K562 (cell line): Measurements from ENCODE around the gene CCDC194. TPM values are rescaled to one million over a fixed set of nuclear protein-coding genes. Genes with fewer than 3 reads are reported as not detected.

Experiments
- ATAC-seq: fragments of 200-7000 bp; cut with Tn5 transposase; 3 replicates; pipeline ENCODE4 v1.9.1; 2020; ENCODE audit warnings: moderate library complexity
- BruUV-seq: library from RNA; stranded (reverse); fragments of 400-500 nt; replicated peaks from 2 replicates; lab custom pipeline; 2021; lab: Mats Ljungman, UMichigan
- CTCF ChIA-PET: fragments of 300-600 bp; formaldehyde crosslinking; extraction: SDS; loops from one replicate; lab custom pipeline; 2021; ENCODE audit warnings: low intra/inter-chr PET ratio; lab: Yijun Ruan, JAX
- POLR2A ChIA-PET: fragments of 300-600, 350-650 bp; sonication (Branson Sonifier 250); formaldehyde crosslinking; extraction: SDS; loops from one replicate; lab custom pipeline; 2021; ENCODE audit warnings: antibody characterized with exemption, inconsistent platforms; lab: Yijun Ruan, JAX
- DNase-seq, 4 experiments: peaks; one replicate each; pipeline versions ENCODE4 v3.0.0 to v3.0.0-alpha.2; 2011 to 2018; ENCODE audit warnings: low spot score in 3 of 4, mixed read lengths in 3 of 4; ENCODE audit errors: extremely low read depth in 1 of 4
- FAIRE-seq: peaks from 2 replicates; lab custom pipeline; 2011; peaks lifted over from hg19 to GRCh38; lab: Jason Lieb, UNC
- H2AFZ ChIP-seq: 2 replicates; pipeline ENCODE4 v1.6.0; 2011; ENCODE audit warnings: low read depth, low read length, control low read depth, inconsistent platforms
- H3K27ac ChIP-seq: fragments of 200-600 bp; 3 replicates; pipeline ENCODE4 v1.8.0; 2011; ENCODE audit warnings: low read depth, mild to moderate bottlenecking, control low read depth, inconsistent platforms, low read length, moderate library complexity, mixed read lengths; ENCODE audit errors: extremely low read depth
- H3K27me3 ChIP-seq, 2 experiments: fragments of 300-600 bp in 1 of 2; 2 replicates in 1 of 2; 3 replicates in 1 of 2; pipeline versions ENCODE4 v1.6.0 to v1.8.0; 2011; ENCODE audit warnings: inconsistent platforms in 2 of 2, low read length in 2 of 2, mild to moderate bottlenecking in 1 of 2, mixed read lengths in 1 of 2, moderate library complexity in 1 of 2; ENCODE audit not compliant: control insufficient read depth in 2 of 2, insufficient read depth in 2 of 2
- H3K36me3 ChIP-seq: fragments of 300-600 bp; 3 replicates; pipeline ENCODE4 v1.8.0; 2011; ENCODE audit warnings: mild to moderate bottlenecking, low read length, inconsistent platforms; ENCODE audit not compliant: control insufficient read depth, insufficient read depth
- H3K4me1 ChIP-seq, 2 experiments: fragments of 200-600 bp in 1 of 2; replicated peaks in 1 of 2; 2 replicates in 1 of 2; 3 replicates in 1 of 2; pipeline versions ENCODE4 v1.5.1 to v1.8.0; 2011; ENCODE audit warnings: inconsistent platforms in 2 of 2, low read length in 2 of 2, mild to moderate bottlenecking in 1 of 2, mixed read lengths in 1 of 2, moderate library complexity in 1 of 2; ENCODE audit not compliant: control insufficient read depth in 2 of 2, insufficient read depth in 2 of 2
- H3K4me2 ChIP-seq: 2 replicates; pipeline ENCODE4 v1.6.1; 2011; ENCODE audit warnings: low read length, control low read depth, inconsistent platforms, mixed read lengths; ENCODE audit not compliant: insufficient read depth
- H3K4me3 ChIP-seq: fragments of 200-600 bp; sonication (generic), shearing (Covaris generic); 2 replicates; pipeline ENCODE4 v1.5.1; 2016; ENCODE audit warnings: control low read depth, inconsistent platforms
- H3K79me2 ChIP-seq: fragments of 200-600 bp; 3 replicates; pipeline ENCODE4 v1.8.0; 2011; ENCODE audit warnings: low read length, inconsistent platforms; ENCODE audit not compliant: control insufficient read depth, insufficient read depth
- H3K9ac ChIP-seq, 2 experiments: 2 replicates each; pipeline versions ENCODE4 v1.6.0 to v1.6.1; 2011; ENCODE audit warnings: low read depth in 2 of 2, low read length in 2 of 2, control low read depth in 1 of 2, inconsistent platforms in 1 of 2, mild to moderate bottlenecking in 1 of 2, mixed read lengths in 1 of 2; ENCODE audit not compliant: insufficient read depth in 1 of 2
- H3K9me1 ChIP-seq: one replicate; pipeline ENCODE4 v1.6.0; 2011; ENCODE audit warnings: inconsistent platforms, mild to moderate bottlenecking, low read length, moderate library complexity; ENCODE audit not compliant: control insufficient read depth, insufficient read depth
- H3K9me3 ChIP-seq: replicated peaks from 2 replicates; pipeline ENCODE4 v1.5.1; 2011; ENCODE audit warnings: low read depth, low read length, inconsistent platforms; ENCODE audit not compliant: control insufficient read depth, insufficient read depth
- H4K20me1 ChIP-seq: replicated peaks from 2 replicates; pipeline ENCODE4 v1.6.1; 2011; ENCODE audit warnings: low read length, inconsistent platforms, mixed read lengths; ENCODE audit not compliant: control insufficient read depth, insufficient read depth
- ARHGAP35 ChIP-seq: fragments of 450-650 bp; IDR thresholded peaks from 2 replicates; pipeline ENCODE4 v1.6.1; 2018; ENCODE audit not compliant: partially characterized antibody
- CHD2 ChIP-seq: IDR thresholded peaks from 2 replicates; pipeline ENCODE4 v1.6.1; 2011; ENCODE audit warnings: low read depth, low read length
- CSDE1 ChIP-seq, 2 experiments: fragments of 450-650 bp; IDR thresholded peaks; 2 replicates each; pipeline ENCODE4 v1.6.1; 2016; ENCODE audit warnings: mild to moderate bottlenecking in 1 of 2
- DIDO1 ChIP-seq: fragments of 450-650 bp; IDR thresholded peaks from 2 replicates; pipeline ENCODE4 v1.6.1; 2016; ENCODE audit warnings: low read depth, missing biosample characterization, missing genetic modification characterization
- HNRNPL ChIP-seq: fragments of 200-400 bp; formaldehyde crosslinking; IDR thresholded peaks from 2 replicates; pipeline ENCODE4 v1.6.1; 2017; ENCODE audit warnings: low read depth, mild to moderate bottlenecking, low read length
- NR3C1 ChIP-seq: sonication (generic); formaldehyde crosslinking; IDR thresholded peaks from 2 replicates; pipeline ENCODE4 v1.8.1; 2022; ENCODE audit warnings: missing genetic modification reagents
- PCBP2 ChIP-seq: fragments of 200-400 bp; formaldehyde crosslinking; IDR thresholded peaks from 2 replicates; pipeline ENCODE4 v1.6.1; 2018; ENCODE audit warnings: low read length, low read depth, mild to moderate bottlenecking, moderate library complexity; ENCODE audit not compliant: poor library complexity, severe bottlenecking
- SMARCC2 ChIP-seq: fragments of 450-650 bp; IDR thresholded peaks from 2 replicates; pipeline ENCODE4 v1.6.1; 2017; ENCODE audit warnings: antibody characterized with exemption, moderate library complexity, mild to moderate bottlenecking, low read depth
- ZNF584 ChIP-seq: fragments of 200-800 bp; sonication (Bioruptor generic); IDR thresholded peaks from 2 replicates; pipeline ENCODE4 v1.6.1; 2016; ENCODE audit warnings: low read depth, mild to moderate bottlenecking, missing genetic modification characterization, missing compliant biosample characterization
- ZNF79 ChIP-seq: fragments of 250-450 bp; sonication (Bioruptor Pico); IDR thresholded peaks from 2 replicates; pipeline ENCODE4 v1.4.0; 2020; ENCODE audit warnings: low read depth, mild to moderate bottlenecking, moderate library complexity
- WGBS: fragments of 100-300 bp; shearing (Covaris generic); methylation state at CpG from one replicate; pipeline ENCODE4 v1.1.6; 2016; ENCODE audit warnings: low coverage, mixed read lengths; ENCODE audit not compliant: insufficient coverage; ENCODE audit errors: missing lambda C conversion rate; 5-methylcytosine and 5-hydroxymethylcytosine counted together
- in situ Hi-C: fragments of 300-500 bp; cut with MboI; formaldehyde crosslinking; loops from 4 replicates; pipeline ENCODE4 v1.15.0; 2018; ENCODE audit warnings: inconsistent platforms, mixed read lengths
- intact Hi-C: fragments of 100-400 bp; cut with micrococcal nuclease; formaldehyde crosslinking; loops from 2 replicates; pipeline ENCODE4 v1.14.2; 2022
- polyA plus RNA-seq, 8 experiments: library from polyadenylated mRNA; depleted of rRNA in 4 of 8; stranded (reverse) in 5 of 8; unstranded in 3 of 8; fragments of >200 nt; fragmentation: Nextera tagmentation in 2 of 8; fragmentation: Illumina TruSeq in 1 of 8; extraction: Ambion mirVana in 2 of 8; extraction: Trizol in 1 of 8; gene quantifications; 2 replicates each; pipeline versions ENCODE4 v1.2.1 to v1.2.3, GENCODE V29; 2011 to 2014; ENCODE audit warnings: inconsistent platforms in 1 of 8, missing spikeins in 1 of 8
- total RNA-seq, 7 experiments: library from RNA; depleted of rRNA in 6 of 7; stranded (reverse); fragments of >200 nt in 6 of 7; fragmentation: Illumina TruSeq in 2 of 7; extraction: Trizol in 2 of 7; gene quantifications; 2 replicates each; pipeline versions ENCODE4 v1.2.1 to v1.2.3, GENCODE V29; 2011 to 2021; ENCODE audit warnings: low replicate concordance in 1 of 7

CCDC194 gene
- total and polyA plus RNA-seq, 9 of the 15 experiments (the other 6 are each of a cell fraction or from before 2014, with no cell fraction given): 0.13 to 1.3 (median 0.39) TPM; not detected in 3

DNA sequence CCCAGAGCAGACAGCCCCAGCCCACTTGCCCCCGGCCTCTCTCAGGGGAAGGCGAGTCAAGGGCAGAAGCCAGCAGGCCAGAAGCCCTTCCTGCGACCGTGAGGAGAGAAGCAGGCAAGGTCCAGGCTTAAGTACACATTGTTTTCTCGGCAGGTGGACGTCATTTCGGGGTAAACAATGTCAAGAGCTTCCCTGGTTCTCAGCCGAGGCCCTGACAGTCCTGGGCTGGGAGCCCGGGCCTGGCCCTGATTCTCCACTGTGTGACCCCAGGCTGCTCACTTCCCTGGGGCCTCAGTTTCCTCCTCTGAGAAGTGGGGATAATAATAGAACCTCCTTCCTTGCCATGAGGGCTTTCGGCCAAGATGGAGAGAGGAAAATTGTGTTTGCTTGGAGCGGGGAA lies 36.3 kb downstream of the CCDC194 start:
- WGBS: 24% methylated on average over 11 of the region's 11 CpGs
- H3K36me3 ChIP-seq: no peaks in the 10 kb centered on the region
- CTCF ChIA-PET: no interaction called here
- H3K27me3 ChIP-seq: peaks cover 15 to 35% of the 10 kb centered on the region in 2 experiments
- H4K20me1 ChIP-seq: no peaks in the 10 kb centered on the region
- DNase-seq (peak in 1 of 4 experiments; percentile 2), FAIRE-seq (no peak), ATAC-seq (no peak)
- no peak overlapping the region for H3K4me3 ChIP-seq
- peak overlapping the region in 1 of 2 experiments; percentile 55; a peak in 1 of 4 replicates for H3K9ac ChIP-seq
- H3K9me1 ChIP-seq: no peaks in the 10 kb centered on the region
- no peak overlapping the region for H2AFZ ChIP-seq
- no peaks in the 10 kb centered on the region for H3K9me3 ChIP-seq
- TF ChIP-seq ZNF584 (no peak), ZNF79 (CRISPR knock-in tag) (no peak), SMARCC2 (no peak), ARHGAP35 (no peak), HNRNPL (no peak), DIDO1 (tag) (no peak), NR3C1 (no peak), CSDE1 (IDR thresholded peaks at IDR 0.05) (no peak), CHD2 (no peak), PCBP2 (no peak)
- H3K4me1 ChIP-seq: peaks cover 0 to 3% of the 10 kb centered on the region in 2 experiments; a peak in 2 of 5 replicates
- in situ Hi-C loops (no loop called here), intact Hi-C loops (no loop called here)
- BruUV-seq: no TSS peak
- H3K79me2 ChIP-seq: no peaks in the 10 kb centered on the region
- H3K4me2 ChIP-seq: no peak overlapping the region
- no peak overlapping the region for H3K27ac ChIP-seq
- POLR2A ChIA-PET: interaction anchor here (0.6 kb wide), 1 partner anchor 217 kb away, joined by 3 read pairs; no protein-coding TSS in a partner anchor
